GM12872 (cell line): Measurements from ENCODE around the gene DMD.

Experiments
- CTCF ChIP-seq: IDR thresholded peaks from 3 replicates; pipeline ENCODE4 v1.5.1; 2011; ENCODE audit warnings: low read depth, mild to moderate bottlenecking, low read length, moderate library complexity; ENCODE audit not compliant: insufficient read depth

The DMD gene

GRCh38 chrX:31545191-31545590 is 1666.2 kb downstream of the DMD start:
- TF ChIP-seq CTCF: no peak

GRCh38 chrX:31543634-31544033 is 1667.7 kb downstream of the DMD start:
- TF ChIP-seq CTCF: no peak

GRCh38 chrX:31542566-31542965 is 1668.8 kb downstream of the DMD start:
- TF ChIP-seq CTCF: no peak

GRCh38 chrX:31540313-31540712 is 1671.0 kb downstream of the DMD start:
- TF ChIP-seq CTCF: no peak

GRCh38 chrX:31527455-31528126 is 1683.8 kb downstream of the DMD start:
- no peak for TF ChIP-seq CTCF

- TF ChIP-seq CTCF: no peak
These were observed 1687.3 kb downstream of the DMD start for GRCh38 chrX:31523884-31524536.

GRCh38 chrX:31522760-31523159 is 1688.6 kb downstream of the DMD start:
- TF ChIP-seq CTCF: no peak
